Right renal cortex interstitium (tissue), 3 donors: Measurements from ENCODE around the gene PRKAR1B. TPM values are rescaled to one million over a fixed set of nuclear protein-coding genes. Genes with fewer than 3 reads are reported as not detected.

ENCODE experiments used
- DNase-seq, 3 donors: peaks; one replicate each; pipeline ENCODE4 v3.0.0-alpha.2; 2013; ENCODE audit warnings: low read depth in 3 of 3, low spot score in 2 of 3
- polyA plus RNA-seq, 3 donors: library from polyadenylated mRNA; unstranded; fragments of 120-200 nt; gene quantifications; one replicate each; pipeline ENCODE4 v1.2.1, GENCODE V29; 2013; ENCODE audit not compliant: insufficient read length in 3 of 3

Gene PRKAR1B
- polyA plus RNA-seq, 3 donors = 34.9 to 40.7 (median 38.4) TPM

DNA sequence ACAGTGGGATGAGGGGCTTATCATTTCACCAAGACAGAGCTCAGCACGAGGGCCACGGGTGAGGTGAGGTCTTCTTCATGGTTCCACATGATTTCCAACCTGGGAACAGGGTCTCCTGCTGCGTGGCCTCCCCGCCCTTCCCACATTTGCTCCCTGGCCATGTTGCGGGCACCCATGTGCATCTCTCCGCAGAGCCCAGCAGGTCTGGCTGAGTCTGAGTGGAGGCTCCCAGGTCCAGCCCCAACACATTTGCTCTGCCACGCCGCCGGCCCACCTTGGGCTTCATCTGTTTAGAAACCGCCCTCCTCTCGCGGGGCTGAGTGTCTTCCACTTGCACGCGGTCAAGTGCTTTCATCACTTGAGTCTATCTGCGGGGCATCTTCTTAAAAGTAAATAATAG is 14.8 kb upstream of the PRKAR1B start:
- DNase-seq = no peak

DNA sequence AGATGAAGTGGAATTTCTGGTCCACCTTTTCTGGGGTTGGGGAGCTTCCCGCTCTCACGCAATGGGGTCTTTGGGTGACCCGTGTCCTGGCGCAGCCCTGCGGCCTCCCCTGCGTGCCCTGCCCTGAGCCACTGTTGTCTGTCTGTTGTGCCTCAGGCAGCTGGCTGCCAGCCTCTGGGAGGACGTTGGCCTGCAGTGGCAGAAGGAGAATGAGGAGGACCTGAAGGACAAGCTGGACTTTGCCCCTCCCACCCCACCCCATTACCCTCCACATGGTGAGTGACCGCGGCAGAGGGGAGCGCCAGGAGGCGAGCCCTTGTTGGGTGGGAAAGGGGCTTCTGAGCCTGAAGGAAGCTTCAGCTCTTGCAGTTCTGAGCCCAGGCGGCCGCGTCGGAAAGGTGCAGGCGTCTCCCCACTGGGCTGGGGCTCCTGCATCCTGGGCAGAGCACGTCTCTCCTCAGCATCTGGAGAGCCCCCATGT is 14.2 kb upstream of the PRKAR1B start:
- no peak for DNase-seq

DNA sequence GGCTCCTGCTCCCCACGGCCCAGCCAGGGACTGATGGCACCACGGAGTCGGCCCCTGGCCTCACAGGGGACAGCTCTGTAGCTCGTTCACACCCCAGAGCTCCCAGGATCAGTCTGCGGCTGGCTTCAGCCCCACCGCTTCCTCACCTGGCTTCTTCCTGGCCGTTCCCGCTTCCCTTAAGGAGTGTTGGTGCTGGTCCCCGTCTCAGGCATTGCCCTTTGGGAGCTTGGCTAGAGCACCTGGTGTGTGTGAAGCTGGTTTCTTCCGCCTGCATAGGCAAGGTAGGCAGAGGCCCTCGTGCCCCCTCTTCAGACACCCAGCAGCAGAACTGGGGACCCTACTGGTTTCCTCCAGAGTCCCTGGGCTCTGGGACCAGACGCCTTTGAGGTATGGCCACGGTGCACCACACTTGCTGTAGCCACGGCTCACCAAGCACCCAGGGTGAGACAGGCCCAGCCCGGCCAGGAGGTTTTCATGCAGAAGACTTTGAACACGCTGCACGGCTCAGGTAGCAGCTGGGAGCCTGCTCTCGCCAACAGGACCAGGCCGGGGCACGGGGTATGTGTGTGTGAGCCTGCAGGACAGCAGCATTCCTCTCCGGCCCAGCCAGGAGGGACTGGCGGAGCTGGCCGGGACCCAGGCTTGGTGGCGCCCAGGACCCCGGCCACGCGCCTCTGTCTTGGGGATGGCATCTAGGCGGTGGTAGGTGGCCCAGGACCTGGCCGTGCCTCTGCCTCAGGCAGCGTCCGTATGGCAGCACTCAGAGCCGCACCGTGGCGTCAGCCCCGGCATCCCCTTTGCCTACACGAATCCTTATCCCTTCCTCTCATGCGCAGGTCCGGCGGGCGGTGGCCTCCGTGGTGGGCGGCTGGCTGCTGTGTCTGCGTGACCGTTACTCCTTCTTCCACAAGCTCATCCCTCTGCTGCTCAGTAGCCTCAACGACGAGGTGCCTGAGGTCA is 13.2 kb upstream of the PRKAR1B start:
- no peak for DNase-seq

DNA sequence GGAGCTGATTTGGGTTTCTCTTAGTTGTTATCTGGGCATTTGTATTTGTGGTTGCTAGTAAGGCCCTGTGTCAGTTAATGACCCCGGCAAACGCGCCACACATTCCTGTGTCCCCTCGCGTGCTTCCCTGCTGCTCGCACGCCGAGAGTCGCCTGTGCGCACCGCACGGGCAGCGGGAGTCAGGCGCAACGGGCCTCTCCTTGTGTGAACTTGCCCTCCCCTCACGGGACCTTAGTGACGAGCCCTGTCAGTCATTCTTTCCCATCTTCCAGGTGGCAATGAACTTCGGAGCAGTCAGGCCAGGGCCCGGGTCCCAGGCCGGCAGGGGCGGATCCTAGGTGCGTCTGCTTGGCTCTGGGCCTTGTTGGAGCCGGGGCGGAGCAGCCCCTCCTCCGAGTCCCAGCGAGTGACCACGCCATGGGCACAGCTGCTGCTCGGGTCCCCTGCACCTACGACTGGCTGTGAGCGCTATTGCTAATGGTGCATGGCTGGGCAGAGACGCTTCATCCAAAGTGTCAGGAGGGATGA is 12.4 kb upstream of the PRKAR1B start:
- no peak for DNase-seq

DNA sequence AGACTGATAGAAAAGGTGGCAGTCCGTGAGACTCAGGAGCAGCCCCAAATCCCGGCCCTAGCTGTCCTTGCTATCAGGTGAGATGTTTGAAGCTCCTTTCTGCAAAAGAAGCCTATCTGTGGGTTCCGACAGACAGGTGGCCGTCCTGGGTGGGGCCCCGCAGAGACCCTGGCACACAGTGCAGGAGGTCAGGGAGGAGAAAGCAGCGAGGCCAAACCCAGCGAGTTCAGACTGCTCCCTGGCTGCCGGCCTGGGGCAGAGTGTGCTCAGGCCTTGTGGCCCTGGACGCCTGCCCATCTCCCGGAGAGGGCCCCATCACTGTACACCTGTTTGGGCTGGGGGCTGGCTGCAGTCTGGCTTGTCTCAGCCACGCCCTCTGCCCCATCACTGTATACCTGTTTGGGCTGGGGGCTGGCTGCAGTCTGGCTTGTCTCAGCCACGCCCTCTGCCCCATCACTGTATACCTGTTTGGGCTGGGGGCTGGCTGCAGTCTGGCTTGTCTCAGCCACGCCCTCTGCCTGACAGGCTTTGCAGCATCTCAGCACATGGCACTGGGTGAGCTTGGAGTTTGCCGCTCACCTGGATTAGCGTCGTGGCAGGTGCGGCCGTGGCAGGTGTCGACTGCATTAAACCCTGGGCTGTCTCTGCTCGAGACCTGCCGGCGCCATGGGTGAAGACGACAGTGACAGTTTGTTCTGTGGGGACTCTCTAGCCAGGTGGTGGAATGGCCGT is 11.8 kb upstream of the PRKAR1B start:
- DNase-seq = no peak

DNA sequence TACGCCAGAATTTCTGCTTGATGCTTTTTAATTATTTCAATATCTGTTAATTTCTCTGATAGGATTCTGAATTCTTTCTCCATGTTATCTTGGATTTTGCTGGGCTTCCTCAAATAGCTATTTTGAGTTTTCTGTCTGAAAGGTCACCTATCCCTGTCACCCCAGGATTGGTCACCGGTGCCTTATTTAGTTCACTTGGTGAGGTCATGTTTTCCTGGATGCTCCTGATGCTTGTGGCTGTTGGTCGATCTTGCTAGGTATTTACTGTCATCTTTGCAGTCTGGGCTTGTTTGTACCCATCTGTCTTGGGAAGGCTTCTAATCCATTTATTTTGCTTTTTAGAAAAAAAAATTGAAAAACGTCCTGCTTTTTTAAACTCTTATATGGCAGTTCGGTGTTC is 11.2 kb upstream of the PRKAR1B start:
- DNase-seq = no peak

DNA sequence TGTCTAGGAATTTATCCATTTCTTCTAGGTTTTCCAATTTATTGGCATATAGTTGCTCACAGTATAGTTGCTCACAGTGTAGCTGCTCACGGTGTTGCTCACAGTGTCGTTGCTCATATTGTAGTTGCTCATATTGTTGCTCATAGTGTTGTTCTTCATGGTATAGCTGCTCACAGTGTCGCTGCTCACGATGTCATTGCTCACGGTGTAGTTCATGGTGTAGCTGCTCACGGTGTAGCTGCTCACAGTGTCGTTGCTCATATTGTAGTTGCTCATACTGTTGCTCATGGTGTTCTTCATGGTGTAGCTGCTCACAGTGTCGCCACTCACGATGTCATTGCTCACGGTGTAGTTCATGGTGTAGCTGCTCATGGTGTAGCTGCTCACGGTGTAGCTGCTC is 7.7 kb upstream of the PRKAR1B start:
- no peak for DNase-seq

DNA sequence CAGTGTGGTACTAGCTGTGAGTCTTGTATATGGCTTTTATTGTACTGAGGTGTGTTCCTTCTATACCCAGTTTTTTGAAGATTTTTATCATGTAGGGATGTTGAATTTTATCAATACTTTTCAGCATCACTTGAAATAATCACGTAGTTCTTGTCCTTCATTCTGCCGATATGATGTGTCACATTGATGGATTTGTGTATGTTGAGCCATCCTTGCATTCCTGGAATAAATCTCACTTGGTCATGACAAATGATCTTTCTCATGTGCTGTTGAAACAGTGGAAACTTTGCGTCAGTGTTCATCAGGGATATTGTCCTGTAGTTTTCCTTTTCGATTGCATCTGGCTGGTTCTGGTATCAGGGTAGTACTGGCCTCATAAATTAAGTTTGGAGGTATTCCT is 7.1 kb upstream of the PRKAR1B start:
- DNase-seq = no peak

DNA sequence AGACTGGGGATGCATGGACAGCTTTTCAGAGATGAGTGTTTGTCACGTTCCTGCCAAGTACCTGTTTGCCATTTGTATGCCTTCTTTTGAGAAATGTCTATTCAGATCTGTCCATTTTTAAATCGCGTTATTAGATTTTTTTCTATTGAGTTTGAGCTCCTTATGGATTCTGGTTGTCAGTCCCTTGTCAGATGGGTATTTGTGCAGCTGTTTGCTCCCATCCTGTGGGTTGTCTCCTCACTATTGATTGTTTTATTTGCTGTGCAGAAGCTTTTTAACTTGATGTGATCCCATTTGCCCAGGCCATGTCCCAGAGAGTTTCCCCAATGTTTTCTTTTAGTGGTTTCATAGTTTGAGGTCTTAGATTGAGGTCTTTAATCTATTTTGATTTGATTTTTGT is 5.5 kb upstream of the PRKAR1B start:
- no peak for DNase-seq

DNA sequence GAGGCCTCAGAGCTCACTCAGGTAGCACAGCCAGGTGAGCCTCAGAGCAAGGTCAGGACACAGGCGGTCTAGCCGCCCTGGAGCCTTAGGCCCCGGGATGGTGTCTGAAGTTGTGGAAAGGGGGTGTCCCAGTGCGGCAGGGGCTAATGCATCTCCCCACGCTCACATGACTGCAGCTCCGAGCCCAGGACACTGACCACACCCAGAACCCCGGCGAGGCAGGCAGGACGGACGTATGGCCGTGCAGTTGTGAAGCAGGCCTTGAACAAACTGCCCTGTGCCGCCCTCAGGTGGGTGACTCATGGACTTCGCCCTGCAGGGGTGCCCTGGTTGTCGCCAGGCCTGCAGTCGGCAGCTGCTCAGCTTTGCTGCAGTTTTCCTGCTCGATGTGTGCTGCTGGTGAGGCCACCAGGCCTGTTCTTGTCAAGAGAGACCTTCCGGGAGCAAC is 5.0 kb upstream of the PRKAR1B start:
- DNase-seq = no peak

DNA sequence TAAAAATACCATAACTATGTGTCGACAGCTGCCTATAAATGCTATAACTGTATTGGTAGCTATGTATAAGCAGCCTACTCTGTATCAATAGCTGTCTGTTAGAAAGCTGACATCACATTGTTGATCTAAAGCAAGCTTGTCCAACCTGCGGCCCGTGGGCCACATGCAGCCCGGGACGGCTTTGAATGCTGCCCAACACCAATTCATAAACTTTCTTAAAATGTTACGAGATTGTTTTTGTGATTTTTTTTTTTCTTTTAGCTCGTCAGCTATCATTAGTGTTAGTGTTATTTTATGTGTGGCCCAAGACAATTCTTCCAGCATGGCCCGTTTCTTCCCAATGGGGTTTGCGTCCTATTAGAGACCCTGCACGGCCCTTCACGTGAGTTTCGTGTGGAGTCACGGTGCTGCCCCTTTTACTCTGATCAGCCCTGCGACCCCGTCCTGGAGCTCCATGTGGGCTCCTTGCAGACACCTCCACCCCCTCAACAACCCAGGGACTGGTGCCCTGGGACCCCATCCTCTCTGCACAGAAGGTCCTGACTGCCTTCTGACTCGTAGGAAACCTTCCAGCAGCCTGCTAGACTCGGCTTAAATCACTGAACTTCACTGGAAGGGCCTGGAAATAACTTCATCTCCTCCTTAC is 4.5 kb upstream of the PRKAR1B start:
- DNase-seq = no peak

DNA sequence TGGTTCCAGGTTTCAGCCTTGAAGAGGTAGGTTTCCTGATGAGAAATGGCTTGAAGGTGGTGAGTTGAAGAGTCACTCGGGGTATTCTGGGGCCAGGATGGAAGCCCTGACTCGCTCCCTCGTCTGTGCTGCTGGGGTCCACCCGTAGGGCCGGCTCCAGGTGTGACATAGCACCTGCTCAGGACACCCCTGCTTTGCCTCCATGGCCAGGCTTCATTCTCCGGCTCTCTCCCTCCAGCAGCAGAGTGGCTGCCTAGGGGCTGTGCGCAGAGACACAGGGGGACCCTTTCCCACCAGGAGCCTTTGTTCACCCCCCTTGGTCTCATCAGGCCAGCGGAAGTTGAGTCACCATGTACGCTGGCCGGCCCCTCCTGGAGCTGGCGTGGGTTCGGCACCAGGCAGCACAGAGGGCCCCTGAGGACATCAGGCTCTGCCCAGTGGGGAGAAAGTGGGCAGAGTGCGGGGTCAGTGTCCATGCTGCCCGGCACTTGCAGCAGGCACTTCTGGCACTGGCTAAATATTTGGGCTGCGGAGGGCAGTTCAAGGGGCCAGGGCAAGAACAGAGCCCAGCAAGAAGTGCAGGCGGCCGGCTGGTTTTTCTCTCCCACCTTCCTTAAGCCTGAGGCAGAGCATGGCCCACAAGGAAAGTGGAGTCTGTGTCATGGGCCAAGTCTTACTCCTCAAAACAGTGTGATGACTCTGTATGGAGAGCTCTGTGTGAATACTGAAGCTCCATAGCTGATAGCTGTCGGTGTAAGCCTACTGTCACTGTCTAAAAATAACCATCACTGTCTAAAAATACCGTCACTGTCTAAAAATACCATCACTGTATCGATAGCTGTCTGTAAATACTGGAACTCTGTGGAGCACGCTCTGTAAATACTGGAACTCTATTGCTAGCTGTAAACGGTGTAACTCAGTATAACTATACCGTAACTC is 3.7 kb upstream of the PRKAR1B start:
- no peak for DNase-seq

DNA sequence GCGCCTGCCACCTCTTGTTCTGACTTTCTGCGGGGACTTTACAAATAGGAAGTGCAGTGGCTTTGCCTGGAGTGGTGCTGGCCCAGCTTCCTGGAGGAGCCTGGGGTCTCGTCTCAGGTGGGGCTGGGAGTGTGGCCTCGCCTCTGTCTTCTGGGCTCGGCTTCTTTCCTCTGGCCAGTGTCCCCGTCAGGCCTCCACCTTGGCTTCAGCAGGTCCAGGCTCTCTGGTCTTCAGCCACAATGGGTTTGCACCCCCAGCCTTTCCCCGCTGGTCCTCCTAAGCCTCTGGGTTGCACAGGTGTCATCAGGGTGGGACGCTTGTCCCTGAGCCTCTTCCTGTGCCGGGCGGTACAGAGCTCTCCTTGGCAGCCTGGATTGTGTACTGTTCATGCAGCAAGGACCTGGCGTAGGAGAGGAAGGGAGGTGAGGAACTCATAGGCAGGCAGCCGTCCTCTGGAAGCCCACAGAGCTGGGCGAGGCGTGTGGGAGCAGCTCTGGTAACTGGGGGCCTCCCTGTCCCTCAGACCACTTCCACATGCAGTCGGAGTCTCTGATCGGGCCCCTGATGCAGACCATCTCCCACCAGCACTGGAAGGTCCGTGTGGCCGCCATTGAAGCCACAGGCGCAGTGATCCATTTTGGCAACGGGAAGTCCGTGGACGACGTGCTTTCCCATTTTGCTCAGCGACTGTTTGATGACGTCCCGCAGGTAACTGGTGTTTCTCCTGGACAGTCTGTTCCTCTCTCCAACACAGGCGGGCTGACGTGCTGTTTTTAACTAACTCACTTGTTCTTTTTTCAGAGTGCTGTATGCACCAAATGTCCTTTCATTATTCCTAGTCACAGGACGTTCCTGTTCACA is 2.3 kb upstream of the PRKAR1B start:
- DNase-seq = no peak

DNA sequence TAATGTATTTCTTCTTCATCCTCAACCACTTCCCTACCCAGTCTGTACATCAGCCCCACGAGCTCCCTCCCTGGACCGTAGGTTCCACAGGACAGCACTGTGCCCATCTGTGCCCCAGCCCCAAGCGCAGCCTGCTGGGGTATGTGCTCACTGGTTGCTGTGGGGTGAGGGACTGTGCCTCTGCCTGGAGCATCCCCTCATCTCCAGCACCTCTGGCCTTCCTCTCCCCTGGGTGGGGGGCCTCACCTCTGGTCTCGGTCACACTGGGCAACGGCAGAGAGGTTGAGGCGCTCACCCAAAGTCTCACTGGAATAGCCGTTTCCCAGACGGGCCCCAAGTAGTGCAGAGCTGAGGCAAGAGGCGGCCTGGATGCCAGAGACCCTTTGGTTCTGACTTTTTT is 1.5 kb upstream of the PRKAR1B start:
- DNase-seq = no peak

DNA sequence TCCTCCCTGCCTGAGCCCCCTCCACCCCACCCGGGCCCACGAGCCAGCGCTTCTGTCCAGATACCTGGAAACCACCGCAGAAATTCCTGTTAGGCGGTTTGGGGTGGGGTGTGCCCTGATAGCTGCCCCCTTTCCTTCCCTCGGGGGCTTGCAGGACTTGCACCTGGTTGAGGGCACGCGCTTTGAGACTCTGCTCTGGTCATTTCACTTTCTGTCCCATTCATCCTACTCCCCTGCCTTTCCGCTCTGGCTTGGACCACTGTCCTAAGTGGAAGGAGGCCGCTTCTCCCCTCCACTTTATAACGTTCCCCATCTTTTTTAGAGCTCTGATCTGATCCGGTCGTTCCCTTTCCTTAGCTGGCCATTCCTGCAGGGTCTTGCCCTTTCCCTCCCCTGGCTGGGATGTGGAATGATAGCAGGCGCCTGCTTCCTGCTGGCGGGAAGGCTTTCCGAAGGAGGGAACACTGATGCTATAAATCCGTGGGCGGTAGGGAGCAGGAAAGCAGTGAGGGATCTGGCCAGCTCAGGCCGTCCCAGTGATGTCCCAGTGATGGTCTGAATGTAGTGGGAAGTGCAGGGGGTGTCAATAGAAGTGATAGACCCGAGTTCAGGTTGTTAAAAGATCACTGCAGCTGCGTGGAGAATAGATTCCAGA is 852 bp upstream of the PRKAR1B start:
- DNase-seq = no peak

DNA sequence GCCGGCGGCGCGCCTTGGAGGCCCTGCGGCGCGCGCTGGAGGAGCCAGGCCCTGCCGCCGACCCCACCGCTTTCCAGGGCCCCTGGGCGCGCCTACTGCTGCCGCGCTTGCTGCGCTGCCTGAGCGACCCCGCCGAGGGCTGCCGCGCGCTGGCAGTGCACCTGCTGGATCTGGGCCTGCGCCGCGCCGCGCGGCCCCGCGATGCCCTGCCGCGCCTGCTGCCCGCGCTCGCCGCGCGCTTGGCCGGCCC is 302 bp downstream of the PRKAR1B start:
- no peak for DNase-seq

DNA sequence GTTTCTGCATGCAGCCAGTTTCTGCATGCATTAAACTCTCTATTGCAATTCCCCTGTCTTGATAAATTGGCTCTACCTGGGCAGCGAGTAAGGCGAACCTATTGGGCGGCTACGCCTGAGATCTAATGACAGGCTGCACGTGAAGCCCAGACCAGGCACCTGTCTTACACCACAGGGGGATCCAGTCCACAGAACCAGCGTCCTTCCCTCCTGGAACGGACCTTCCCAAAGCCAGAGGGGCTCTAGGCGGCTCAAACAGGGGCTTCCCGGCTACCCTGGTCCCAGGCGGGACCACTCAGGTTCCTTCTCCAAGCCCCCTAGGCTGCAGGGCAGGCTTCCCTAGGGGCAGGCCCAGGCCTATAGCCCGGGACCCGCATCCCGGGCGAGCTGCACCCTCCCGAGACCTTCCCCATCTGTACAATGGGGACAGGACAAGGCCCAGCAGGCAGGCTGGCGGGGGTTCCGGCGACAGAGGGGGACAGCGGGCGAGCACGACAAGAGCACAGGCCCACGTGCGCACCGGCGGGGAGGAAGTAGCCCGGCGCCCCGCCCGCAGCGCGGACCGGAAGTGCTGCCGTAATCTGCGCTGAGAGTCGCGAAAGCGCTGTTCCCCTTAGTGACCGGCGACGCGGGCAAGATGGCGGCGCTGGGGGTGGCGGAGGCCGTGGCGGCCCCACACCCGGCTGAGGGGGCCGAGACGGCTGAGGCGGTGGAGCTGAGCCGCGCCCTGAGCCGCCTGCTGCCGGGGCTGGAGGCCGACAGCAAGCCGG is 812 bp downstream of the PRKAR1B start, which contains the start of gene DNAAF5:
TSS of gene DNAAF5 (plus strand) at position 616 of the 770 bp plus-strand sequence. CDS start at position 638, 22 bp downstream.
- peak in 2 of 3 donors; percentile 60 to 75 for DNase-seq
